ENCODE measurements around the gene TMEM163.
"Not testable (repeated sequence)": the region's sequence is repeated elsewhere in the genome, so short reads cannot be mapped to it uniquely, and the experiment has no call there.

Gene TMEM163

DNA sequence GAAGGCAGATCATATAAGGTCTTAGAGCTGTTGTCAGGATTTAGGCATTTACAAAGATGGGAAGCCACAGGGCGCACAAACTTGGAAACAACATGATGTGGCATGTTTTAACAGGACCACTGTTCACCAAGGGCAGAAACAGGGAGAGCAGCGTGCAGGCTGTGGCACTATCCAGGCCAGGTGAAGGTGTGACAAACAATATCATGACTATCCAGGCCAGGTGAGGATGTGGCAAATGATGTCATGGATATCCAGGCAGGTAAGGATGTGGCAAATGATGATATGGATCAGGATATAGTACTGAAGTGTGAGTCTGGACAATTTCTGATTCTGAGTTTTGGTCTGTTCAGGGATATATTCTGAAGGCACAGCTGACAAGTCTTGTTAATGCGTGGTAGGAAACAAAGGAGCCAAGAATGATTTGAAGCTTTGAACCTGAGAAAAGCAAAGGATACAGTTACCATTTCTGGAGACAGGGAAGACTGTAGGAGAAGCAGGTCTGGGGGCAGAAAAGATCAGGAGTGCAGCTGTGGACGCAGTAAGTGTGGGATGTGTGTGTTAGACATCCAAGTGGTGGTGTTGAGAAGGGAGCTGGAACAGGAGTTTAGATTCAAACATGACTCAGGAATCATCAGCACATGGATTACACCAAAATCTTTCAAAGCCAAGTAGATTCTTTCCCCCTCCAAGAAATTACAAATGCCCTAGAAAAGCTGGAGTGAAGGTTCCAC is 205.9 kb downstream of the TMEM163 start:
- no peaks in the 10 kb centered on the region for H3K36me3 Mint-ChIP-seq (ENCODE audit: low read depth)
- peaks cover 7% of the 10 kb centered on the region for H3K4me1 Mint-ChIP-seq
- no peak for DNase-seq
- TF ChIP-seq, protein P1, sequence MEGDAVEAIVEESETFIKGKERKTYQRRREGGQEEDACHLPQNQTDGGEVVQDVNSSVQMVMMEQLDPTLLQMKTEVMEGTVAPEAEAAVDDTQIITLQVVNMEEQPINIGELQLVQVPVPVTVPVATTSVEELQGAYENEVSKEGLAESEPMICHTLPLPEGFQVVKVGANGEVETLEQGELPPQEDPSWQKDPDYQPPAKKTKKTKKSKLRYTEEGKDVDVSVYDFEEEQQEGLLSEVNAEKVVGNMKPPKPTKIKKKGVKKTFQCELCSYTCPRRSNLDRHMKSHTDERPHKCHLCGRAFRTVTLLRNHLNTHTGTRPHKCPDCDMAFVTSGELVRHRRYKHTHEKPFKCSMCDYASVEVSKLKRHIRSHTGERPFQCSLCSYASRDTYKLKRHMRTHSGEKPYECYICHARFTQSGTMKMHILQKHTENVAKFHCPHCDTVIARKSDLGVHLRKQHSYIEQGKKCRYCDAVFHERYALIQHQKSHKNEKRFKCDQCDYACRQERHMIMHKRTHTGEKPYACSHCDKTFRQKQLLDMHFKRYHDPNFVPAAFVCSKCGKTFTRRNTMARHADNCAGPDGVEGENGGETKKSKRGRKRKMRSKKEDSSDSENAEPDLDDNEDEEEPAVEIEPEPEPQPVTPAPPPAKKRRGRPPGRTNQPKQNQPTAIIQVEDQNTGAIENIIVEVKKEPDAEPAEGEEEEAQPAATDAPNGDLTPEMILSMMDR (IDR thresholded peaks at IDR 0.05) = no peak
- H3K9me3 Mint-ChIP-seq = no peaks in the 10 kb centered on the region
- H3K4me3 Mint-ChIP-seq = no peak overlapping the region
- H3K27me3 Mint-ChIP-seq (ENCODE audit: low read depth, poor library complexity) = peaks cover 2% of the 10 kb centered on the region
- H3K27ac Mint-ChIP-seq = peak overlapping the region; percentile 73

DNA sequence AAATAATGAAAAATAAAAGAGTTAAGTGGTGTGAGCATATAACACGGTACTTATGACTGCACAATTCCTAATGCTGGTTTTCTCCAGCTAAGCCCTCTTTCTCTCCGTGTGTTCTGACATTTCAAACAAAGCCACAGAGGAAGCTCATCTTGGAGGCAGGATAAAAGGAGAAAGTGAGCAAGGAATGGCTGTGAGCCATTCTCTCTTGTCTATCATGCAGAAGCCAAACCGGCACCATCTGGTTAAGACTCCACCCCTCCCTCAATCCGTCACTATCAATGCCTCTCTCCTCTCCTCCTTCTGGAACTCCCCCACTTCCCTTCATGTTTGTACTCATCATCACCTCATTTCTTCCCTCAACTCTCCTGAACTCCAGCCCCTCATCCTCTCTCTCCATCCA is 210.4 kb downstream of the TMEM163 start:
- DNase-seq = no peak
- Mint-ChIP-seq H3K9me3 (no peaks in the 10 kb centered on the region), H3K27me3 (ENCODE audit: low read depth, poor library complexity) (peaks cover under 1% of the 10 kb centered on the region), H3K4me3 (no peak overlapping the region), H3K4me1 (peaks cover 26% of the 10 kb centered on the region), H3K27ac (peak overlapping the region; percentile 11), H3K36me3 (ENCODE audit: low read depth) (no peaks in the 10 kb centered on the region)
- TF ChIP-seq, protein P1 (IDR thresholded peaks at IDR 0.05) = no peak

DNA sequence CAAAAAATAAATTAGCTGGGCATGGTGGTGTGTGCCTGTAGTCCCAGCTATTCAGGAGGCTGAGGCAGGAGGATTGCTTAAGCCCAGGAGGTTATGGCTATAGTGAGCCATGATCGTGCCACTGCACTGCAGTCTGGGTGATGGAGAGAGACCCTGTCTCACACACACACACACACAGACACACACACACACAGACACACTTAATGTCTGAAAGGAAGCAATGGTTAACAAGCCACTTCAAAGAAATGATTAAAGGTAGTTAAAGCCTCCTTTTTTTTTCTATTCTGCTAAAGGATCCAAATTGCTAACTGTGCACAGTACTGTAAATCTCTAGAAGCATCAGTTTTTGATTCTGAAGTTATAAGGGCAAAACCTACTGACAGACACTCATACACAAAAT is 211.1 kb downstream of the TMEM163 start:
- no peak overlapping the region for H3K4me3 Mint-ChIP-seq
- DNase-seq = no peak
- H3K9me3 Mint-ChIP-seq = no peaks in the 10 kb centered on the region
- TF ChIP-seq, protein P1 (IDR thresholded peaks at IDR 0.05) = no peak
- H3K4me1 Mint-ChIP-seq = peaks cover 20% of the 10 kb centered on the region
- H3K36me3 Mint-ChIP-seq (ENCODE audit: low read depth) = no peaks in the 10 kb centered on the region
- H3K27me3 Mint-ChIP-seq (ENCODE audit: low read depth, poor library complexity) = peaks cover 3% of the 10 kb centered on the region
- H3K27ac Mint-ChIP-seq = no peak overlapping the region

DNA sequence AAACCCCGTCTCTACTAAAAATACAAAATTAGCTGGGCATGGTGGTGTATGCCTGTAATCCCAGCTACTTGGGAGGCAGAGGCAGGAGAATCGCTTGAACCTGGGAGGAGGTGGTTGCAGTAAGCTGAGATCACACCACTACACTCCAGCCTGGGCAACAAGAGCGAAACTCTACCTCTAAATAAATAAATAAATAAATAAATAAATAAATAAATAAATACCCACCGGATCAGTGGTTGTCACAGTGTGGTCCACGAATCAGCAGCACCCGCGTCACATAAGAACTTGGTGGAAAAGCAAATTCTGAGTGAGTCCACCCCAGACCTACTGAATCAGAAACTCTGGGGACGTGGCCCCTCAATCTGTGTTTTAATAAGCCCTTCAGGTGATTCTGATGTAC is 211.6 kb downstream of the TMEM163 start:
- H3K27me3 Mint-ChIP-seq (ENCODE audit: low read depth, poor library complexity); DNase-seq; H3K4me3 Mint-ChIP-seq; H3K27ac Mint-ChIP-seq; H3K9me3 Mint-ChIP-seq; H3K36me3 Mint-ChIP-seq (ENCODE audit: low read depth): not testable (repeated sequence)
- H3K4me1 Mint-ChIP-seq = peaks cover 19% of the 10 kb centered on the region

DNA sequence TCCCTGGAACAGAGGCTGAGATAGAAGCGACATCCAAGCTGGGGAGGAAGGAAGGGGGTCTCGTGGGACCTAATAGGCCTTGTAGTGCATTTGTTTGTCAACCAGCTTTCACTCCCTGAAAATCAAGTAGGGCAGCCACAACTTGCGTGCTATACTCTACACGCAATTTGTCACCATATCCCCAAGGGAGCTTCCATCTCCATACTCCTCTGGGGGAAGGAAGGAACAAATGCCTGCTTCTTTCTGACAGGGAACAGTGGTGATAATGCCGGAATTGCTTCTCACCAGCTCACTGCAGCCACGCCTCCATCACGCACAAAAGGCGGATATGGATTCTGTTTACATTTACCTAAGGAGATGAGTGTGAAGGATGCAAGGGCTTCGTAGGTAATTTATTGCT is 213.4 kb downstream of the TMEM163 start:
- TF ChIP-seq, protein P1 (IDR thresholded peaks at IDR 0.05) = no peak
- no peaks in the 10 kb centered on the region for H3K9me3 Mint-ChIP-seq
- peaks cover 22% of the 10 kb centered on the region for H3K4me1 Mint-ChIP-seq
- H3K27ac Mint-ChIP-seq = no peak overlapping the region
- peaks cover 11% of the 10 kb centered on the region for H3K27me3 Mint-ChIP-seq (ENCODE audit: low read depth, poor library complexity)
- H3K4me3 Mint-ChIP-seq = no peak overlapping the region
- H3K36me3 Mint-ChIP-seq (ENCODE audit: low read depth) = no peaks in the 10 kb centered on the region
- no peak for DNase-seq

DNA sequence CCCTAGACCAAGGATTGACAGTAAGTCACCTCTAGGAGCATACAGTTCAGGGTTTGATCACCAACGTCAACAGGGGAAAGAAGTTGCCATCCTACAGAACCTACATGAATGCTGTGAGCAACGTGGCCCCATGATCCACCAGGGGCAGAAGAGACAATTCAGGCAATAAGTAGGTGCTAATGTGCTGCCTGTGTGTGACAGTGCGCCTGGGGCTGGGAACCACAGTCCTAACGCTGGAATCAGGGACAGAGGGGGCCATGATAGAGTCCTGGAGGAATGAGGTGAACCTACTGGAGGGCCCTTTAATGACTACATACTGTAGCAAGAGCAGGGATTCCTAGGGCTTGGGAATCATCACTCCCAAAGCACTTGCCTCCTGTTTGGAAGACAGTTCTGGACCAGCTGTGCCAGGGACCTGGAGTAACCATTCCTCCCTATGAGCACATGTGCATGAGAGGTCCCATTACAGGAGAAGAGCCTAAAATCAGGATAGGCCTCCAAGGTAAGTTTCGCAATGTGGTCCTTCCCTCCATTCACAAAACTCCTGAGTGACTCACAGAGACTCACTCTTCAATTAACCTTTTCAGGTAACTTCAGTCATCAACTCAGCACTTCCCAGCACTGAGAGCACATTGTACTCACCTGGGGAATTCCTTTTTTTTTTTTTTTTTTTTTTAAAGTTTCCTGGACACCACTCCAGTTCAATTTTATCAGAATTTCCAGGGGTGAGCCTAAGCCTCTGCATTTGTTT is 214.0 kb downstream of the TMEM163 start:
- H3K27ac Mint-ChIP-seq = no peak overlapping the region
- H3K27me3 Mint-ChIP-seq (ENCODE audit: low read depth, poor library complexity) = peaks cover 11% of the 10 kb centered on the region
- no peak overlapping the region for H3K4me3 Mint-ChIP-seq
- TF ChIP-seq, protein P1 (IDR thresholded peaks at IDR 0.05) = no peak
- H3K36me3 Mint-ChIP-seq (ENCODE audit: low read depth) = no peaks in the 10 kb centered on the region
- H3K9me3 Mint-ChIP-seq = no peaks in the 10 kb centered on the region
- H3K4me1 Mint-ChIP-seq = peaks cover 28% of the 10 kb centered on the region
- no peak for DNase-seq

Data from nephron progenitor cell (in vitro differentiated cells).